Erythroblast (primary cell): ENCODE data around the gene MAN1B1.

ENCODE experiments used
- DNase-seq, 2 experiments: peaks; one replicate each; lab custom pipeline; 2025; lab: John Stamatoyannopoulos, UW
- GATA1 ChIP-seq: IDR thresholded peaks from 2 replicates; pipeline ENCODE4 v1.6.1; 2011; ENCODE audit warnings: low read depth, mild to moderate bottlenecking, control low read depth, low read length, moderate library complexity
- POLR2A ChIP-seq: IDR thresholded peaks from 2 replicates; pipeline ENCODE4 v1.6.1; 2011; ENCODE audit warnings: mild to moderate bottlenecking, low read length

MAN1B1 gene

GRCh38 chr9:137080260-137081122 lies 6.3 kb upstream of the MAN1B1 start:
- TF ChIP-seq POLR2A (no peak), GATA1 (no peak)

GRCh38 chr9:137082222-137082924 lies 4.4 kb upstream of the MAN1B1 start:
- no peak for DNase-seq
- TF ChIP-seq POLR2A: no peak
- TF ChIP-seq GATA1: no peak

More at GRCh38 chr9:137080260-137081122, 6.3 kb upstream of the MAN1B1 start:
- DNase-seq: no peak

GRCh38 chr9:137082925-137083290 lies 3.9 kb upstream of the MAN1B1 start:
- DNase-seq: no peak
- no peak for TF ChIP-seq GATA1

- TF ChIP-seq POLR2A (no peak), GATA1 (no peak)
- DNase-seq: peak in 1 of 2 experiments; percentile 62
Observed at GRCh38 chr9:137083394-137084004, 3.3 kb upstream of the MAN1B1 start.

GRCh38 chr9:137084526-137084925 lies 2.3 kb upstream of the MAN1B1 start:
- DNase-seq: no peak
- no peak for TF ChIP-seq GATA1
- TF ChIP-seq POLR2A: no peak

GRCh38 chr9:137085920-137086530 lies 760 bp upstream of the MAN1B1 start:
- DNase-seq: peak; percentile 70 to 72
- TF ChIP-seq GATA1: no peak
- TF ChIP-seq POLR2A: no peak

GRCh38 chr9:137087409-137087925 lies 682 bp downstream of the MAN1B1 start:
- DNase-seq: peak; percentile 61 to 69
- TF ChIP-seq GATA1 (no peak), POLR2A (no peak)

GRCh38 chr9:137088121-137088520 lies 1.3 kb downstream of the MAN1B1 start:
- TF ChIP-seq POLR2A: no peak
- TF ChIP-seq GATA1: no peak
- DNase-seq: no peak

GRCh38 chr9:137089232-137089947 lies 2.6 kb downstream of the MAN1B1 start:
- no peak for DNase-seq
- TF ChIP-seq GATA1: no peak
- no peak for TF ChIP-seq POLR2A

- DNase-seq: peak in 1 of 2 experiments; percentile 25
- TF ChIP-seq GATA1 (no peak), POLR2A (no peak)
Observed at GRCh38 chr9:137095664-137096517, 9.1 kb downstream of the MAN1B1 start.

- DNase-seq: no peak
- TF ChIP-seq POLR2A: no peak
- TF ChIP-seq GATA1: no peak
Observed at GRCh38 chr9:137096785-137097546, 10.2 kb downstream of the MAN1B1 start.
